ENCODE results near the gene SLC4A11.
"Not testable (repeated sequence)": the region's sequence is repeated elsewhere in the genome, so short reads cannot be mapped to it uniquely, and the experiment has no call there.

The SLC4A11 gene

DNA sequence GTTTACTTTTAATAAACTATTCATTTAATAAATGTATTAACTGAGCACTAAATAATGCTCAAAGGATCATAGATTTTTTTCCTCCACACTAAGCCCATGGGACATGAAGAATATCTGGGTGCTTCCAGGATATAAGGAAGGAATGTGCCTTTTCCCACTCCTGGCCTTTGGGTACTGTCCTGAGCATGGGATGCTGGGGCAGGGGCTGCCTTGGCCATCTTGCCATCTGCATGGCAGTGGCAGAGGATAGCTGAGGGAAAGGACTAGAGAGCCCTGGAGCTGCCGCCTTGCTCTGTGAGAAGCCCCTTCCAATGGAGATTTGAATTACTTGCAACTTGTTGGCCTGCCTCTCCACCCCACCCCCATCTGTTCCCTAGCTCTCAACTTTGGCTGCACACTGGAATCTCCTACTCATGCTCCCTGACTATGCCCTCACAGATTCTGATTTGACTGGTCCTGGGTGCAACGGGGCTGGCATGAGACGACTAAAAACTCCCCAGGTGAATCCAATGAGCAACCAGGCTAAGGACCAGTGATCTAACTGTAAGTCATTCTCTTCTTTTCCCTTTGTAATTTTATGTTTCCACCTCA, 50.1 kb downstream of the SLC4A11 start:
- peaks cover 25% of the 10 kb centered on the region for H3K36me3 Mint-ChIP-seq (ENCODE audit: low read depth)
- no peak overlapping the region for H3K4me3 Mint-ChIP-seq
- peak overlapping the region; percentile 26 for H3K27ac Mint-ChIP-seq
- H3K9me3 Mint-ChIP-seq = no peaks in the 10 kb centered on the region
- H3K4me1 Mint-ChIP-seq (ENCODE audit: low read depth) = no peaks in the 10 kb centered on the region
- no peaks in the 10 kb centered on the region for H3K27me3 Mint-ChIP-seq (ENCODE audit: low read depth)

DNA sequence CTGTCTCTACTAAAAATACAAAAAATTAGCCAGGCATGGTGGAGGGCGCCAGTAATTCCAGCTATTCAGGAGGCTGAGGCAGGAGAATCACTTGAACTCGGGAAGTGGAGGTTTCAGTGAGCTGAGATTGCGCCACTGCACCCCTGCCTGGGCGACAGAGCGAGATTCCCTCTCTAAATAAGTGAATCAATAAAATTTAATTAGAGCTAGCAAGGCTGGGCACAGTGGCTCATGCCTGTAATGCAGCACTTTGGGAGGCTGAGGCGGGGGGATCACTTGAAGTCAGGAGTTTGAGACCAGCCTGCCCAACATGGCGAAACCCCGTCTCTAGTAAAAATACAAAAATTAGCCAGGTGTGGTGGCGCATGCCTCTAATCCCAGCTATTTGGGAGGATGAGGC, 51.1 kb downstream of the SLC4A11 start:
- peaks cover 23% of the 10 kb centered on the region for H3K36me3 Mint-ChIP-seq (ENCODE audit: low read depth)
- H3K4me3 Mint-ChIP-seq; H3K9me3 Mint-ChIP-seq; H3K27me3 Mint-ChIP-seq (ENCODE audit: low read depth); H3K4me1 Mint-ChIP-seq (ENCODE audit: low read depth); H3K27ac Mint-ChIP-seq: not testable (repeated sequence)

DNA sequence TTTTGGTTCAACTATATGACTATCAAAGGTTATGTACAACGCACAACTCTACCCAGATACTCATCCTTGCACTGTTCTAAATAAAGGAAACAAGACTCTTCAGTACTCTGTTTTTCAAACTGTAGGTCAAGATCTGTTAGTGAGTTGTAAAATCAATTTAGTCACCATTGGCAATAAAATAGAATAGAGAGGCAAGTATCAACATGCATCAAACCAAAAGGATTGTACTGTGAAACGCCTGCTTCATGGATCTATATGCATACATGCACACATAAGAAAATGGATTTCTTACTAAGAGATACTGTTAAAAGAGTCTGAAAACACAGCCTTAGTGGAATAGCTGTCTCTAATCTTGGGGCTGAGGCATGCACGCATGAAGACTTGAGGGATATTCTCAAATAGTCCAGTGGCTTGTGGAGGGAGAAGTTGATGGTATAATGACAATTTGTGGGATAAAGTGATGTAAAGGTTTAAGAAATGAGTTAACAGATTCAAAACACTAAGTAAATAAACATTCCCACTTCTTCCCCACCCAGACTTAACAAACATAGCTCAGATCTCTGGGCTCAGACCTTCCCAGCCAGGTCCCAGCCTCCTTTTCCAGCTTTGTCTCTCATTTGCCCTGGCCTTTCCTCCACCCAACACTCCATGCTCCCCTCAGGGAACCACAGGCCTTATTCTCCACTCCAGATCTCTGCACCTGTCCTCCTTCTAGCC, 54.9 kb downstream of the SLC4A11 start:
- Mint-ChIP-seq H3K4me3 (no peak overlapping the region), H3K27ac (no peak overlapping the region), H3K27me3 (ENCODE audit: low read depth) (no peaks in the 10 kb centered on the region), H3K9me3 (no peaks in the 10 kb centered on the region), H3K4me1 (ENCODE audit: low read depth) (no peaks in the 10 kb centered on the region), H3K36me3 (ENCODE audit: low read depth) (no peaks in the 10 kb centered on the region)

DNA sequence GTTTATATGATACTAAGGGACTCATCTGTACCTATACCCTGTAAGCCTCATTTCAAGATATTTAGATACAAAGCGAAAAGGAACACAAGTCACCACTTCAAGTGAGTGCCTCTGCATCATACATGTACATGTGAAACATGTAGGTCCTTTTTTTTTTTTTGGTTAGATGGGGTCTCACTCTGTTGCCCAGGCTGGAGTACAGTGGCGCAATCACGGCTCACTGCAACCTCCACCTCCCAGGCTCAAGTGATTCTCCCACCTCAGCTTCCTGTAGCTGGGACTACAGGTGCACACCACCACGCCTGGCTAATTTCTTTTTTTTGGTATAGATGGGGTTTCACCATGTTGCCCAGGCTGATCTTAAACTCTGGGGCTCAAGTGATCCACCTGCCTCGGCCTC, 56.6 kb downstream of the SLC4A11 start:
- not testable (repeated sequence) for H3K27me3 Mint-ChIP-seq (ENCODE audit: low read depth); H3K27ac Mint-ChIP-seq; H3K4me3 Mint-ChIP-seq; H3K36me3 Mint-ChIP-seq (ENCODE audit: low read depth); H3K9me3 Mint-ChIP-seq; H3K4me1 Mint-ChIP-seq (ENCODE audit: low read depth)

DNA sequence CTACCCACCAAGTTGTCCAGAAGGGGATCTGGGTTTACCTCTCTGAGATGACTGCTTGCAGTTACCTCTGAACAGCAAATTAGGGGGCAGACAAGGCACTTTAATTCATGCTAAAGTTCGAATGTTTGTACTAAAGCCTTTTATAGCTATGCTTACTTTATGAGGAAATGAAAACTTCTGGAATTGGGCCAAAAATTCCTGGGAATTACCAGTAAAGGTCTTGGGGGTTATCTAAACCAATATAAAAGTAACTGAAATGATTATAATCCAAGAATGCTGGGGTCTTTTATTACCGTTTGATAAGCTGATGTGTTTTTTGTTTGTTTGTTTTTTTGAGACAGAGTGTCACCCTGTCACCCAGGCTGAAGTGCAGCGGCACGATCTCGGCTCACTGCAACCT, 57.7 kb downstream of the SLC4A11 start:
- H3K4me3 Mint-ChIP-seq = no peak overlapping the region
- H3K36me3 Mint-ChIP-seq (ENCODE audit: low read depth) = no peaks in the 10 kb centered on the region
- H3K4me1 Mint-ChIP-seq (ENCODE audit: low read depth) = no peaks in the 10 kb centered on the region
- no peak overlapping the region for H3K27ac Mint-ChIP-seq
- H3K9me3 Mint-ChIP-seq = no peaks in the 10 kb centered on the region
- no peaks in the 10 kb centered on the region for H3K27me3 Mint-ChIP-seq (ENCODE audit: low read depth)

DNA sequence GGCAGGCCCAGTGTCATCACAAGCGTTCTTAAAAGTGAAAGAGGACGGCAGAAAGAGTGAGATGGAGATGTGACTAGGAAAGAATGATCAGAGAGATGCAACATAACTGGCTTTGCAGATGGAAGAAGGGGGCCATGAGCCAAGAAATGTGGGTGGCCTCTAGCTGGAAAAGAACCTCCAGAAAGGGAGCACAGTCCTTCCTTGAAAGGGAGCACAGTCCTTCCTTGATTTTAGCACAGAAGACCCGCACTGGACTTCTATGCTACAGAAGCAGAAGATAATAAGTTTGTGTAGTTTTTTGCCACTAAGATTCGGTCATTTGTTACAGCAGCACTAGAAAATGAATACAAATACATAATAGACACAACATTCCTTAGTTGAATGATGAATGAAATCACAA, 58.7 kb downstream of the SLC4A11 start:
- H3K27me3 Mint-ChIP-seq (ENCODE audit: low read depth) = peaks cover 7% of the 10 kb centered on the region
- H3K4me1 Mint-ChIP-seq (ENCODE audit: low read depth) = peaks cover 2% of the 10 kb centered on the region
- H3K27ac Mint-ChIP-seq = no peak overlapping the region
- H3K36me3 Mint-ChIP-seq (ENCODE audit: low read depth) = no peaks in the 10 kb centered on the region
- no peaks in the 10 kb centered on the region for H3K9me3 Mint-ChIP-seq
- no peak overlapping the region for H3K4me3 Mint-ChIP-seq

DNA sequence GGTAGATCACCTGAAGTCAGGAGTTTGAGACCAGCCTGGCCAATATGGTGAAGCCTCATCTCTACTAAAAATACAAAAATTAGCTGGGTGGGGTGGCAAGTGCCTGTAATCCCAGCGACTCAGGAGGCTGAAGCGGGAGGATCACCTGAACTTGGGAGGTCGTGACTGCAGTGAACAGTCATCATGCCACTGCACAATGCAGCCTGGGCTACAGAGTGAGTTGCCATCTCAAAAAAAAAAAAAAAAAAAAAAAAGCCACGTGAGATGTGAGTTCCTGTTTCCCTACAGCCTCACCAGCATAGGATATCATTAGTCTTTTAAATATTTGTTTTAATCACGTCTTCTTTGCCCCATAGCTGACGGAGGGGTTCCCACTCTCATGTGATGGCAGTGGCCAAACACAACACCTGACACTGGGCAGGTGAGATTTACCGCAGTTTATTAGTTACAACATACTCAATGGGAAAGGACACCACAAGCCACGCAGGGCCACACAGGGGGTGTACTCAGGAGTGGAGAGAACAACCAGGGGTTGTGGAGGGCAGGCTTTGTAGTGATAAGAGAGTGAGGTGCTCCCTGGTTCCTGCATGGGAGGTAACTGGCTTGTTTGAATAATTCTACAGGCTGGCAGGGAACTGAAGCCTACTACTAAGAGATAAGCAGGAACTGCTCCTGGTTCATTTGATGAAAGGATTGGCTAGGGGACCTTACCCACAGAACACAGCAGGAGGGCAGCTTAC, 61.1 kb downstream of the SLC4A11 start:
- H3K36me3 Mint-ChIP-seq (ENCODE audit: low read depth) = peaks cover 2% of the 10 kb centered on the region
- no peak overlapping the region for H3K4me3 Mint-ChIP-seq
- peaks cover 23% of the 10 kb centered on the region for H3K27me3 Mint-ChIP-seq (ENCODE audit: low read depth)

More for the DNA sequence above, 61.1 kb downstream of the SLC4A11 start:
- H3K9me3 Mint-ChIP-seq = no peaks in the 10 kb centered on the region
- no peak overlapping the region for H3K27ac Mint-ChIP-seq
- peaks cover 7% of the 10 kb centered on the region for H3K4me1 Mint-ChIP-seq (ENCODE audit: low read depth)
